Skeletal muscle satellite cell (primary cell): Measurements from ENCODE around the gene TMEM271.

Experiments used
- H3K27me3 ChIP-seq: 2 replicates; pipeline ENCODE4 v1.7.0; 2013; ENCODE audit warnings: low read length; ENCODE audit not compliant: control insufficient read depth, insufficient read depth
- H3K36me3 ChIP-seq: 2 replicates; pipeline ENCODE4 v1.7.0; 2013; ENCODE audit warnings: mild to moderate bottlenecking, control low read depth, low read length; ENCODE audit not compliant: insufficient read depth
- H3K4me1 ChIP-seq: 2 replicates; pipeline ENCODE4 v1.7.0; 2013; ENCODE audit warnings: low read length; ENCODE audit not compliant: control insufficient read depth, insufficient read depth
- H3K4me2 ChIP-seq: 2 replicates; pipeline ENCODE4 v1.7.0; 2013; ENCODE audit warnings: mild to moderate bottlenecking, low read length
- H3K4me3 ChIP-seq: 2 replicates; pipeline ENCODE4 v1.7.0; 2013; ENCODE audit warnings: low read length
- H3K9ac ChIP-seq: 2 replicates; pipeline ENCODE4 v1.7.0; 2013; ENCODE audit warnings: mild to moderate bottlenecking, low read depth, low read length, moderate library complexity
- H3K9me3 ChIP-seq: replicated peaks from 2 replicates; pipeline ENCODE4 v1.7.0; 2013; ENCODE audit warnings: mild to moderate bottlenecking, control low read depth, low read length

The TMEM271 gene

GRCh38 chr4:534101-534575, 42.0 kb downstream of the TMEM271 start:
- Histone ChIP-seq H3K4me3 (no peak overlapping the region), H3K9me3 (no peaks in the 10 kb centered on the region), H3K9ac (no peak overlapping the region), H3K27me3 (no peaks in the 10 kb centered on the region), H3K4me2 (no peak overlapping the region), H3K36me3 (peaks cover 75% of the 10 kb centered on the region), H3K4me1 (no peaks in the 10 kb centered on the region)

GRCh38 chr4:533318-534100, 42.6 kb downstream of the TMEM271 start:
- H3K9me3 ChIP-seq = no peaks in the 10 kb centered on the region
- no peak overlapping the region for H3K9ac ChIP-seq
- H3K4me2 ChIP-seq = no peak overlapping the region
- no peaks in the 10 kb centered on the region for H3K27me3 ChIP-seq
- no peak overlapping the region for H3K4me3 ChIP-seq
- peaks cover 77% of the 10 kb centered on the region for H3K36me3 ChIP-seq
- H3K4me1 ChIP-seq = no peaks in the 10 kb centered on the region

- Histone ChIP-seq H3K27me3 (no peaks in the 10 kb centered on the region), H3K4me1 (no peaks in the 10 kb centered on the region), H3K9ac (no peak overlapping the region), H3K36me3 (peaks cover 77% of the 10 kb centered on the region), H3K4me2 (no peak overlapping the region), H3K4me3 (no peak overlapping the region), H3K9me3 (no peaks in the 10 kb centered on the region)
These were observed 43.3 kb downstream of the TMEM271 start for GRCh38 chr4:532588-533317.

- Histone ChIP-seq H3K27me3 (no peaks in the 10 kb centered on the region), H3K36me3 (peaks cover 80% of the 10 kb centered on the region), H3K4me2 (no peak overlapping the region), H3K9ac (no peak overlapping the region), H3K9me3 (no peaks in the 10 kb centered on the region), H3K4me1 (no peaks in the 10 kb centered on the region), H3K4me3 (no peak overlapping the region)
These were observed 44.2 kb downstream of the TMEM271 start for GRCh38 chr4:531721-532565.

GRCh38 chr4:531076-531475, 45.0 kb downstream of the TMEM271 start:
- H3K4me1 ChIP-seq = no peaks in the 10 kb centered on the region
- no peak overlapping the region for H3K9ac ChIP-seq
- H3K4me3 ChIP-seq = no peak overlapping the region
- peaks cover 77% of the 10 kb centered on the region for H3K36me3 ChIP-seq
- H3K4me2 ChIP-seq = no peak overlapping the region
- H3K9me3 ChIP-seq = no peaks in the 10 kb centered on the region
- H3K27me3 ChIP-seq = no peaks in the 10 kb centered on the region

GRCh38 chr4:530017-530781, 45.9 kb downstream of the TMEM271 start:
- Histone ChIP-seq H3K9ac (no peak overlapping the region), H3K36me3 (peaks cover 79% of the 10 kb centered on the region), H3K9me3 (no peaks in the 10 kb centered on the region), H3K4me3 (no peak overlapping the region), H3K27me3 (no peaks in the 10 kb centered on the region), H3K4me1 (no peaks in the 10 kb centered on the region), H3K4me2 (no peak overlapping the region)

- no peak overlapping the region for H3K9ac ChIP-seq
- no peak overlapping the region for H3K4me2 ChIP-seq
- peaks cover 81% of the 10 kb centered on the region for H3K36me3 ChIP-seq
These were observed 46.5 kb downstream of the TMEM271 start for GRCh38 chr4:529563-529962.

GRCh38 chr4:528835-529234, 47.3 kb downstream of the TMEM271 start:
- Histone ChIP-seq H3K4me3 (no peak overlapping the region), H3K4me1 (no peaks in the 10 kb centered on the region), H3K9ac (no peak overlapping the region), H3K4me2 (no peak overlapping the region), H3K9me3 (no peaks in the 10 kb centered on the region), H3K36me3 (peaks cover 83% of the 10 kb centered on the region), H3K27me3 (no peaks in the 10 kb centered on the region)

More at GRCh38 chr4:529563-529962, 46.5 kb downstream of the TMEM271 start:
- H3K27me3 ChIP-seq = no peaks in the 10 kb centered on the region
- H3K4me3 ChIP-seq = no peak overlapping the region
- H3K9me3 ChIP-seq = no peaks in the 10 kb centered on the region
- no peaks in the 10 kb centered on the region for H3K4me1 ChIP-seq

GRCh38 chr4:528296-528695, 47.8 kb downstream of the TMEM271 start:
- peaks cover 83% of the 10 kb centered on the region for H3K36me3 ChIP-seq
- H3K27me3 ChIP-seq = no peaks in the 10 kb centered on the region
- H3K4me2 ChIP-seq = no peak overlapping the region
- no peak overlapping the region for H3K4me3 ChIP-seq
- no peaks in the 10 kb centered on the region for H3K4me1 ChIP-seq
- no peak overlapping the region for H3K9ac ChIP-seq
- H3K9me3 ChIP-seq = no peaks in the 10 kb centered on the region

- Histone ChIP-seq H3K4me1 (no peaks in the 10 kb centered on the region), H3K9ac (no peak overlapping the region), H3K9me3 (no peaks in the 10 kb centered on the region), H3K27me3 (no peaks in the 10 kb centered on the region), H3K4me2 (no peak overlapping the region), H3K36me3 (peaks cover 80% of the 10 kb centered on the region), H3K4me3 (no peak overlapping the region)
These were observed 49.1 kb downstream of the TMEM271 start for GRCh38 chr4:526971-527460.
